HG03457 (cell line): ENCODE data around the gene KHDRBS1.
"Not testable (repeated sequence)": the region's sequence is repeated elsewhere in the genome, so short reads cannot be mapped to it uniquely, and the experiment has no call there.

Experiments used
- ATAC-seq: cut with Tn5 transposase; IDR thresholded peaks from one replicate; pipeline ENCODE4 v1.9.1; 2021; ENCODE audit warnings: moderate number of reproducible peaks; ENCODE audit not compliant: unreplicated experiment

KHDRBS1 gene

DNA sequence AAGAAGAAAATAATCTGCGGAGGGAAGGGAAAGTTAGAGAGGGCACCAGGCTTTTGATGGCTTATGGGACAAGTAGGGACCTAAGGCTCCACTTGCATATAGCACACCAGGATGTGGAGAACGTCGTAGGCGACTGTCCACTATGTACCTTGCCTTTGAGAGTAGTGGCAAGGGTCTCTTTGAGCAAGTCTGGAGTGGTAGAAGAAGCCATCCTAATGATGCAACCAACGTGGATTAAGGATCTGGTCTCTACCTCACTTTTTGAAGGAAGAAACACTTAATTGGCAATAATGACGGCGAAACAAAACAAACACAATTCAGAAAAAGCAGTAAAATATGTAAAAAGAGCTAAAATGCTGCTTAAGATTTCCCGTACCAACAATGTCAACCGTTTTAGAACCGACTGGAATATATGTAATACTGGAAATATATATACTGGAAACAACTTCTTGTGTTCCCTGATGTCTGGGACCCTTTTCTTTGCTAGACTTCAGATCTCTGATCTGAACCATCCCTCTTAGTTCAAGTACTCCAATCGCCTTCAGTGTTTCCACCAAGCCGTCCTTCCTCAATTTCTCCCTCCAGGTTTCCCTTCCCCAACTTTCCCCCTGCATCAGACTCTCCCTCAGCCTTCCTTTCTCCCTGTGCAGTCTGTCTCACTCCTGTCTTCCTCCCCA is 821 bp upstream of the KHDRBS1 start:
- ATAC-seq, result no peak

DNA sequence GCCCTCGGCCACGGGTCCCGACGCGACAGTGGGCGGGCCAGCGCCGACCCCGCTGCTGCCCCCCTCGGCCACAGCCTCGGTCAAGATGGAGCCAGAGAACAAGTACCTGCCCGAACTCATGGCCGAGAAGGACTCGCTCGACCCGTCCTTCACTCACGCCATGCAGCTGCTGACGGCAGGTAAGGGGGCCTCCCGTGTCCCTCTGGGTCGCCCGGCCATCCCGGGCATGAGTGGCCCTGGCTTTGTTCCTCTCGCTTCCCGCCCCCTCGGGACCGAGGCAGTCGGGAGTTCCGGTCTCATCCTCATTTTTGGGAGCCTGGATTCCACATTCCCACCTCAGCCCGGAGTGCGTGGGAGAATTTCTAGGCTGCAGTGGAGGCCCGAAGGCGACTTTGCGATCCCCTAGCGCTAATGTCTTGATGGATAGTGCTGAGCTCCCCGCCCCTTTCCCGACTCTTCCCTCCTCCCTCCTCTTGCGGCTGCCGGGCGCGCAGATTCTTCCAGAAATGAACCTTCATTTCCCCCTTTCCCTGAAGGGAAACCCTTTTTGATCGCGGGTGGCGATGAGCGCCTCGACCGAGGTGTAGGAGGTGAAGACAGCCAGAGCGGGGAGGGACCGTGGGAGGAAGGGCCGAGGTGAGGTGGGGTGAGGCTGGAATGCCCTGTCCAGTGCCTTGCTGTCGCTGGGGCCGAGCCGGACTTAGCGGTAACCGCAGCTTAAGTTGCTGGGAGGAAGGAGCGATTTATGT is 705 bp downstream of the KHDRBS1 start:
- peak; percentile 17 for ATAC-seq

DNA sequence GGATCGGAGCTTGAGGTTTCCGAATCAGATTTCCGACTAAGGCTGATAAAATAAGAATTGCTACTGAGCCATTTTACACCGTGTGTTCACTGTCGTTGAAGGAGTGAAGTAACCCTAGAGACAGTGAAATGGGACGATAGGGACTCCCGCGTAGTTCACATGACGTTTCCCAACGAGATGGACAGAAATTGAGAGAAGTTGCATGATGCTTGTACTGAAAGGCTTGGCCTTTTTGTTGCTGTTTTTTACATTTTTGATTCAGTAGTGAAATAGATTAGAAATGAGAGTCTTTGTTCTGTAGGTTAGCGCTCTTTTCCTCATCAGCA is 1.2 kb downstream of the KHDRBS1 start:
- no peak for ATAC-seq

- no peak for ATAC-seq
Measured at GRCh38 chr1:32020339-32020738, 6.7 kb downstream of the KHDRBS1 start.

DNA sequence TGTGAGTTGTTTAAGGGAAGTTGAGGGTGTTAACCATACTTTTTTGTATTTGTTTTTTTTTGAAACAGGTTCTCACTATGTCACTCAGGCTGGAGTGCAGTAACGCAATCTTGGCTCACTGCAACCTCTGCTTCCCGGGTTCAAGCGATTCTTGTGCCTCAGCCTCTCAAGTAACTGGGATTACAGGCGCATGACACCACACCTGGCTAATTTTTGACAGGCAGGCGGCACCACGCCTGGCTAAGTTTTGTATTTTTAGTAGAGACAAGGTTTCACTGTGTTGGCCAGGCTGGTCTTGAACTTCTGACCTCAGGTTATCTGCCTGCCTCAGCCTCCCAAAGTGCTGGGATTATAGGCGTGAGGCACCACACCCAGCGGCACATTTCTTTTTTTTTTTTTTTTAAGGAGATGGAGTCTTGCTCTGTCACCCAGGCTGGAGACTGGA is 7.9 kb downstream of the KHDRBS1 start:
- not testable (repeated sequence) for ATAC-seq

DNA sequence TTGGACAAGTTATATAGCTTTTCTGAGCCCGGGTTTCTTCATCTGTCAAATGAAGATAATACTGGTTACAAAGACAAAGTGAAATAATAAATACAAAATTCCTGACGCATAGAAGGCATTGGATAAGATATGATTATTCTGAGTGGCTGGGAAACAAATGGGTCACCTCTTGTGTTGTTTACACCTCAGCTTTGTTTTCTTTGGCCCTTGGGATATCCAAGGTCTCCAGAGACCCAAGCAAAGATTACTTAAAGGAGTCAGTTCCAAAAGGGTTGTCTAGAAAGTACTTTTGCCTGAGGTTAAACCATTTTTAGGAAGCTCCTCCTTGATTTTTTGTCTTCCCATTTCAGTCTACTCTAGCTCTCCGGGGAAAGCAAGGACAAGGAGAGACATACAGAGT is 9.7 kb downstream of the KHDRBS1 start:
- no peak for ATAC-seq

DNA sequence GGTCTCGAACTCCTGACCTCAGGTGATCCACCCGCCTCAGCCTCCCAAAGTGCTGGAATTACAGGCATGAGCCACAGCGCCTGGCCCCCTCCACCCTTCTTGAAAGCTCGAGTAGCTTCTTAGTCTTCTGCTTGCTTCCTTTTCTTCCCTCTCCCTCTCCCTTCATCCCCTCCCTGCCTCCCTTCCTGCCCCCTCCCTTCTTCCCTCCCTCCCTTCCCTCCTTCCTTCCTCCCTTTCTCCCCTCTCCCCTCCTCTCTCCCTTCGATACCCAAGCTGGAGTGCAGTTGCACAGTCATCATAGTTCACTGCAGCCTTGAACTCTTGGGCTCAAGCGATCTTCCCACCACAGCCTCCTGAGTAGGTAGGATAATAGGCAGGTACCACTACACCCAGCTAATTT is 11.8 kb downstream of the KHDRBS1 start:
- no peak for ATAC-seq

DNA sequence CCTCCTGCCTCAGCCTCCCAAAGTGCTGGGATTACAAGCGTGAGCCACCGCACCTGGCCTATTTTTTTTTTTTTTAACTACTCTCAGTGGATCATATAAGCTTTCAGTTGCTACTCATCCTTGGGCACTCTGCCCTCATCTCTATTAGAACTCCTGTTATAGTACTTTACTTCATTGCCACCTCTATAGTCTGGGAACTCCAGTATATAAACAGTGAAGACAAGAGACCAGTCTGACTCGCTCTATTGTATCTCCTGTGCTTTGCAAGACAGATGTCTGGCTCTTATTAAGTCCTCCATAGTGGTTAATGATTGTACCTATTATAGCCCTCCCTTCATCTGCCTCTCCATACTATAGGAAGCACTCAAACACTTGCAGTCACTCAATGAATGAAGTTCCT is 15.1 kb downstream of the KHDRBS1 start:
- ATAC-seq, result no peak

GRCh38 chr1:32031578-32032274 is 18.1 kb downstream of the KHDRBS1 start:
- no peak for ATAC-seq

DNA sequence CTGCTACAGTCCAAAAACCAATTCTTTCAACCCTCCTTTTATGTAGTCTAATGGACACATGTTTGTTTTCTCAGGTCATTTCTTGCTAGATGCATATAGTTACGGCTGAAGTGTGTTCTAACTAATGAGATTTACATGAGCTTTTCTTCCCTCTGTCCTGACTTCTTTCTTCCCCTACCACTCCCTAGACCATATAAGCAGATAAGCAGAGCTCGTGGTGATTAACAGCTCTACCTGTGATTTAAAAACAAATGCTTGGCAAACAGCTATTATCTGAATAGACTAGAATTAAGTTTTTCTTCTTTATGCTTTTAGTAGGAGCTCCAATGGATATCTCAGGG is 18.6 kb downstream of the KHDRBS1 start:
- no peak for ATAC-seq

DNA sequence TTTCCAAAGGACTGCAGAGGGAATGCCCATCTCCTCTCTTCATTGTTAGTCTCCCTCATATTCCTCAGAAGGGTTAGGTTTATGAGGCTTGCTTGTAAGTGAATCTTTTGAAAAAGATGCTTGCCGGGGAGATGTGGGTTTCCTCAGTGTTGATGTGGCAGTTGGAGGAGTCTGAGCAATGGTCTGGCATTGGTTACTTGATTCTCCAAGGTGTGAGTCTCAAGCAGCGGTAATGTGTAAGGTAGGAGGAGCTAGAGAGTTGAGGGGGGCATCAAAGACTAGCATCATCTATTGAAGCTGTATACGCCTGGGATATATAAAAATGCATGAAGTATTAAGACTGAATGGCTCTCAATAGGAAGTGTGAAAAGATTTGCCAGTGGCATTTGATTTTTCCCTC is 21.5 kb downstream of the KHDRBS1 start:
- ATAC-seq, result no peak

GRCh38 chr1:32040711-32041110 is 27.0 kb downstream of the KHDRBS1 start:
- ATAC-seq, result no peak

DNA sequence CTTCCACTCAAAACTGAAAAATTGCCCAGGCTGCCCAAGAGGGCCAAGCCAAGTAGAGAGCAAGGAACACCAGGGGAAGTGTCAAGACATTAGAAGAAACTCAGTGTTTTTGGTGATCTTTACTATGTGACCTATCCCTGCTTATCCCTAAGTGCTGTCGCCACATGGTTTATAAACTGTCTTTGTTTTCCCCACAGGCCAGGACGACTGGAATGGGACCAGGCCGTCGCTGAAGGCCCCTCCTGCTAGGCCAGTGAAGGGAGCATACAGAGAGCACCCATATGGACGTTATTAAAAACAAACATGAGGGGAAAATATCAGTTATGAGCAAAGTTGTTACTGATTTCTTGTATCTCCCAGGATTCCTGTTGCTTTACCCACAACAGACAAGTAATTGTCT is 28.7 kb downstream of the KHDRBS1 start:
- ATAC-seq, result no peak

DNA sequence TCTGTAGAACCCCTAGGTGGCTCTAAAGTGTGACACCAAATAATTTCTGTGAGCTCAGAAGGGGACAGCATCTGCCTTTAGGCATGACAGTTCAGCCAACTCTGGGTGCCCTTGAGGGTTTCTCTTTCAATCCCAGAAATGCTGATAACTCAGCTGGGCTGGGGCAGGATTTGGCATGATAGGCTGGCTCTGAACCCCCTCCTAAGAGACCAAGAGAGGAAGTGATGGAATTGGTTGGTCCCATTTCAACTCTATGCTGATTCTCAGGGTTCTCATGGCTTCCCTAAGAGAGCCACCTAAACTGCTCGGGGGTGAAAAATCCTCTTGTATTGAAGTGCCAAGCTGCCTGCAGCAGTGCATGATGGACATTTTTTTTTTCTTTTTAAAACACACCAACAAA is 30.6 kb downstream of the KHDRBS1 start:
- ATAC-seq, result no peak

DNA sequence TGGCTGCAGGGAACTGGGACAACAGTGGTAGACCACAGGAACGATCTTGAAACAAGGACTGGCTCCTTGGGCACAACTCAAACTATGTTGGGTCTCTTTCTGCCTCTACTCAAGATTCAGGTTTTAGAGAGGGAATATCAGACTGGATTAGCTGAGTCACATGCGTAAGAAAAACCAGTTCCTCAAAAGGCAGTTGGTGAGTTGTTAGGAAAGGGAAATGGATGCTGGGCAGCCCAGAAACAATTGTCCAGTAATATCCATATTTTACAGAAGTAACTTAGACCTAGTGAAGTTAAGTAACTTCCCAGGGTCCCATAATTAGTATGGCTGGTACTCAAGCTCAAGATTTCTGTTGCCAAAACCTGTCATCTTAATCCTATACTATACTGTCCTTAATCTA is 32.1 kb downstream of the KHDRBS1 start:
- no peak for ATAC-seq

DNA sequence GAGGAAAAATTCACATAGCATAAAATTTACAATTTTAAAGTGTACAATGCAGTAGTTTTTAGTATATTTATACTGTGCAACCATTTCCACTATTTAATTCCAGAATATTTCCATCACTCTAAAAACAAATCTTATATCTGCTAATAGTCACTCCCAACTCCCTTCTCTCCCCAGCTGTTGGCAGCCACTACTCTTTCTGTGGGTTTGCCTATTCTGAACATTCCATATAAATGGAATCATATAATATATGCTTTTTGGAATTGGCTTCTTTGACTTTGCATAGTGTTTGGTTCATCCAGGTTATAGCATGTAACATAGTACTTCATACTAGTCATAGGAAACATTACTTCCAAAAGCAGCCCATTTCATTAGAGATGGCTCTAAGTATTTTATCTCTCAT is 34.0 kb downstream of the KHDRBS1 start:
- no peak for ATAC-seq

DNA sequence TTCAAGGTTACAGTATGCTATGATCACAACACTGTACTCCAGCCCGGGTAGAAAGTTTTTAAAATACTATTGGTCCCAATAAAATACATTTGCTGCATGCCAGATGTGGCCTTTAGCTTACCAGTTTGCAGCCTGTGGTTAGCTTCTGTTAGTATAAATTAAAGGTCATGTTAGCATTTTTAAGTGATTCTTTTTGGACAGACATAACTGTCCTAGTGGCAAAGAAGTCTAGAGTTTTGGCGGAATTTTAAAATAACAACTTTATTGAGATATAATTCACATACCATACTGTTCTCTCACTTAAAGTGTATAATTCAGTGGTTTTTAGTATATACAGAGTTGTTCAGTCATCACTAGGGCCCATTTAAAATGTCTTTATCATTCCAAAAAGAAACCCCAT is 34.8 kb downstream of the KHDRBS1 start:
- ATAC-seq, result no peak

GRCh38 chr1:32051706-32052105 is 38.0 kb downstream of the KHDRBS1 start:
- no peak for ATAC-seq

DNA sequence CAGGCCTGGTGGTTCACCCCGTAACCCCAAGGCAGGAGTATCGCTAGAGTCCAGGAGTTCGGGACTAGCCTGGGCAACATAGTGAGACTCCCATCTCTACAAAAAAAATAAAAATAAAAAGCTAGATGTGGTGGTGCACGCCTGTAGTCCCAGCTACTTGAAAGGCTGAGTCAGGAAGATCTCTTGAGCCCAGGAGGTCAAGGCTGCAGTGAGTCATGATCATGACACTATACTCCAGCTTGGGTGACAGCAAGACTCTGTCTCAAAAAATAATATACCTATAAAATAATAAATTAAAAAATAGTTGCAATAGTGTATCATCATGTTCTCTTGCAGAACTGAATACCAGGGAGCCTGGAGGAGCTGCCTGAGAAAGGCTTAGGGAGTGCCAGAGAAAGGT is 39.2 kb downstream of the KHDRBS1 start:
- ATAC-seq, result no peak

- ATAC-seq, result no peak
Measured at GRCh38 chr1:32055416-32055815, 41.7 kb downstream of the KHDRBS1 start.

DNA sequence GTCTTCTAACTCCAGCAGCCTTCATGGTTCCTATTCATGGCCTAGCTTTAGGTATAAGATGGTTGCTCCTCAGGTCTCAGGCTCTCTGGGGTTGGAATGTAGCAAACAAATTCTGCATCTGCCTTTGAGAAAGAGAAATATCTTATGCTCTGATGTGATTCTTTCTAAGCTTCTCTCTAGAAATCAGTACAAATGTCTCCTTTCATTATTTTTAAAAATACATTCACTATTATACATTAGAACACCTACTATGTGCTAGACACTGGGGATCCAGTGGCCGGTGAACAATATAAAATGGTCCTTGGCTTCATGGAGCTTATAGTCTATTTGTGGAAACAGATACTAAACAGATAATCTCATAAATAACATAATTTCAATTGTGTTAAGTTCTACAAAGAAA is 42.9 kb downstream of the KHDRBS1 start:
- no peak for ATAC-seq

GRCh38 chr1:32060914-32061313 is 47.2 kb downstream of the KHDRBS1 start:
- no peak for ATAC-seq
